Loucy (cell line): Measurements from ENCODE around the gene PFKFB3.

ENCODE experiments used
- H2AFZ ChIP-seq: fragments of 200-600 bp; sonication (generic); 2 replicates; pipeline ENCODE4 v1.6.0; 2016; ENCODE audit warnings: antibody characterized with exemption, mild to moderate bottlenecking, low read length, moderate library complexity
- H3F3A ChIP-seq: fragments of 200-600 bp; 2 replicates; pipeline ENCODE4 v1.6.0; 2016; ENCODE audit warnings: antibody characterized with exemption, low read depth, mild to moderate bottlenecking
- H3K27me3 ChIP-seq: fragments of 200-600 bp; sonication (generic); 2 replicates; pipeline ENCODE4 v1.6.1; 2014; ENCODE audit warnings: low read length, mild to moderate bottlenecking; ENCODE audit not compliant: insufficient read depth, poor library complexity, severe bottlenecking
- H3K36me3 ChIP-seq: fragments of 200-600 bp; sonication (generic); 2 replicates; pipeline ENCODE4 v1.6.1; 2016; ENCODE audit warnings: low read length; ENCODE audit not compliant: insufficient read depth
- H3K4me1 ChIP-seq: fragments of 200-600 bp; sonication (generic); 2 replicates; pipeline ENCODE4 v1.5.1; 2014; ENCODE audit warnings: low read length, mild to moderate bottlenecking; ENCODE audit not compliant: insufficient read depth, poor library complexity, severe bottlenecking
- H3K4me2 ChIP-seq: fragments of 200-600 bp; sonication (generic); 2 replicates; pipeline ENCODE4 v1.6.0; 2014; ENCODE audit warnings: antibody characterized with exemption, low read length, low read depth, mild to moderate bottlenecking; ENCODE audit not compliant: poor library complexity, severe bottlenecking
- H3K4me3 ChIP-seq: fragments of 200-600 bp; sonication (generic); 2 replicates; pipeline ENCODE4 v1.5.1; 2014; ENCODE audit warnings: low read length, mild to moderate bottlenecking, mixed read lengths; ENCODE audit not compliant: poor library complexity, severe bottlenecking
- H3K79me2 ChIP-seq: fragments of 200-600 bp; sonication (generic); 2 replicates; pipeline ENCODE4 v1.6.1; 2014; ENCODE audit warnings: low read length; ENCODE audit not compliant: insufficient read depth
- H3K9ac ChIP-seq: fragments of 200-600 bp; sonication (generic); 2 replicates; pipeline ENCODE4 v1.6.0; 2014; ENCODE audit warnings: mild to moderate bottlenecking, low read depth, low read length, moderate library complexity; ENCODE audit not compliant: poor library complexity, severe bottlenecking
- H3K9me2 ChIP-seq: fragments of 200-600 bp; sonication (generic); replicated peaks from 2 replicates; pipeline ENCODE4 v1.6.1; 2016; ENCODE audit warnings: low read depth, low read length, mixed read lengths
- H3K9me3 ChIP-seq: fragments of 200-600 bp; sonication (generic); 2 replicates; pipeline ENCODE4 v1.6.1; 2014; ENCODE audit warnings: mild to moderate bottlenecking, antibody characterized with exemption, low read length, low read depth; ENCODE audit not compliant: insufficient read depth
- H4K20me1 ChIP-seq: fragments of 200-600 bp; sonication (generic); 2 replicates; pipeline ENCODE4 v1.6.0; 2014; ENCODE audit warnings: antibody characterized with exemption, low read length, mild to moderate bottlenecking; ENCODE audit not compliant: insufficient read depth, poor library complexity, severe bottlenecking
- CTCF ChIP-seq: fragments of 200-600 bp; sonication (generic); conservative IDR thresholded peaks from 2 replicates; pipeline ENCODE4 v1.5.1; 2014; ENCODE audit warnings: mild to moderate bottlenecking, antibody characterized with exemption, low read length
- EZH2phosphoT487 ChIP-seq: fragments of 200-600 bp; IDR thresholded peaks from 2 replicates; pipeline ENCODE4 v1.6.1; 2018; ENCODE audit warnings: antibody characterized with exemption, mild to moderate bottlenecking, moderate library complexity, borderline replicate concordance

PFKFB3 gene

GRCh38 chr10:6229746-6230145, 27.0 kb downstream of the PFKFB3 start:
- H4K20me1 ChIP-seq = peaks cover 30% of the 10 kb centered on the region
- H3K9me3 ChIP-seq = no peaks in the 10 kb centered on the region
- no peaks in the 10 kb centered on the region for H3K9me2 ChIP-seq
- H3K79me2 ChIP-seq = peaks cover 20% of the 10 kb centered on the region; the same call in 1 of the 2 replicates
- no peaks in the 10 kb centered on the region for H3K4me1 ChIP-seq
- no peak overlapping the region for H3K4me3 ChIP-seq
- TF ChIP-seq CTCF (no peak), EZH2phosphoT487 (no peak)
- peaks cover 97% of the 10 kb centered on the region for H3K36me3 ChIP-seq
- no peak overlapping the region for H3K9ac ChIP-seq
- no peaks in the 10 kb centered on the region for H3K27me3 ChIP-seq
- no peaks in the 10 kb centered on the region for H3F3A ChIP-seq
- H2AFZ ChIP-seq = no peak overlapping the region
- no peak overlapping the region for H3K4me2 ChIP-seq

GRCh38 chr10:6230315-6230714, 27.6 kb downstream of the PFKFB3 start:
- Histone ChIP-seq H3K4me3 (no peak overlapping the region), H3K27me3 (no peaks in the 10 kb centered on the region), H2AFZ (no peak overlapping the region), H3K9me3 (no peaks in the 10 kb centered on the region), H3K9me2 (no peaks in the 10 kb centered on the region), H3K4me2 (no peak overlapping the region), H3K36me3 (peaks cover 95% of the 10 kb centered on the region), H4K20me1 (peaks cover 31% of the 10 kb centered on the region), H3K79me2 (peaks cover 20% of the 10 kb centered on the region; the same call in 1 of the 2 replicates), H3K4me1 (no peaks in the 10 kb centered on the region), H3F3A (no peaks in the 10 kb centered on the region), H3K9ac (no peak overlapping the region)
- TF ChIP-seq CTCF = no peak
- no peak for TF ChIP-seq EZH2phosphoT487

- H3K9me3 ChIP-seq = no peaks in the 10 kb centered on the region
- H3F3A ChIP-seq = no peaks in the 10 kb centered on the region
- TF ChIP-seq CTCF (no peak), EZH2phosphoT487 (no peak)
- H3K79me2 ChIP-seq = peaks cover 20% of the 10 kb centered on the region; the same call in 1 of the 2 replicates
- no peaks in the 10 kb centered on the region for H3K4me1 ChIP-seq
- H3K4me3 ChIP-seq = no peak overlapping the region
- H3K9ac ChIP-seq = no peak overlapping the region
- H3K4me2 ChIP-seq = no peak overlapping the region
- H2AFZ ChIP-seq = no peak overlapping the region
- peaks cover 92% of the 10 kb centered on the region for H3K36me3 ChIP-seq
- no peaks in the 10 kb centered on the region for H3K27me3 ChIP-seq
- peaks cover 31% of the 10 kb centered on the region for H4K20me1 ChIP-seq
- no peaks in the 10 kb centered on the region for H3K9me2 ChIP-seq
Observed at GRCh38 chr10:6231146-6231545, 28.4 kb downstream of the PFKFB3 start.
